ENCODE results near the gene EIPR1. TPM values are rescaled to one million over a fixed set of nuclear protein-coding genes. Genes with fewer than 3 reads are reported as not detected.

The EIPR1 gene
- total and polyA plus RNA-seq, 2 of the 13 experiments (the other 11 are each of a cell fraction or from before 2014, with no cell fraction given) = 70.0 to 96.3 TPM

- Histone ChIP-seq H3K27me3 (ENCODE audit: control insufficient read depth in 1 of 2, insufficient read depth in 2 of 2, low read length in 2 of 2) (no peaks in the 10 kb centered on the region), H3K27ac (ENCODE audit: extremely low read length, insufficient read depth, low read length) (no peak overlapping the region), H4K20me1 (ENCODE audit: insufficient read depth, low read length) (no peaks in the 10 kb centered on the region; the same call in 1 of the 2 replicates), H2AFZ (ENCODE audit: low read length) (no peak overlapping the region), H3K4me2 (ENCODE audit: low read depth, low read length) (no peak overlapping the region), H3K9ac (ENCODE audit: insufficient read depth, low read depth, low read length) (no peak overlapping the region), H3K4me3 (replicated peaks in 1 of 3; ENCODE audit: insufficient read depth in 1 of 3, low read depth in 2 of 3, low read length in 3 of 3) (no peak overlapping the region), H3K36me3 (replicated peaks in 1 of 2; ENCODE audit: control insufficient read depth in 1 of 2, insufficient read depth in 2 of 2, low read length in 2 of 2) (peaks cover 11 to 39% of the 10 kb centered on the region in 2 experiments), H3K9me3 (ENCODE audit: low read length) (no peaks in the 10 kb centered on the region), H3K4me1 (ENCODE audit: insufficient read depth, low read length) (peaks cover 21% of the 10 kb centered on the region), H3K79me2 (ENCODE audit: insufficient read depth, low read length) (peaks cover 11% of the 10 kb centered on the region)
- no peak for FAIRE-seq
- in situ Hi-C loops (cut with HindIII; ENCODE audit: extremely low pct_ligation_motif_present, low pct_unique_long_range_greater_than_20kb) = no loop called here
- BruUV-seq (replicated peaks) = no TSS peak
- WGBS (ENCODE audit: low lambda C conversion rate) = 96% methylated on average over 19 of the region's 19 CpGs
- CTCF ChIA-PET (ENCODE audit: low intra/inter-chr PET ratio, low total read pairs) = no interaction called here
- ATAC-seq = no peak
- DNase-seq (ENCODE audit: low spot score) = no peak
- intact Hi-C loops (cut with micrococcal nuclease; ENCODE audit: unreplicated experiment) = loop anchor here (2.0 kb wide), 1 partner anchor 53 kb away; the partner anchor contains the start of gene EIPR1
- TF ChIP-seq MLLT10 (CRISPR knock-in tag; IDR thresholded peaks at IDR 0.05) (no peak), BHLHE40 (IDR thresholded peaks at IDR 0.05; ENCODE audit: low read length) (no peak), ZNF644 (CRISPR knock-in tag; IDR thresholded peaks at IDR 0.05; ENCODE audit: low read depth) (no peak), ZKSCAN1 (IDR thresholded peaks at IDR 0.05; ENCODE audit: low read length) (no peak), ZNF512 (CRISPR knock-in tag; IDR thresholded peaks at IDR 0.05) (no peak), ZNF879 (CRISPR knock-in tag; IDR thresholded peaks at IDR 0.05) (no peak), SAFB2 (CRISPR knock-in tag; IDR thresholded peaks at IDR 0.05; ENCODE audit: borderline replicate concordance, low read depth) (no peak)
- POLR2A ChIA-PET = no interaction called here
Measured at GRCh38 chr2:3323360-3324035, 54.1 kb downstream of the EIPR1 start.

Measured in HepG2 (cell line).